GM19452 (cell line): ENCODE measurements around the gene ICA1L.

Experiments
- ATAC-seq: cut with Tn5 transposase; IDR thresholded peaks from one replicate; pipeline ENCODE4 v1.9.1; 2021; ENCODE audit not compliant: unreplicated experiment

The ICA1L gene

DNA sequence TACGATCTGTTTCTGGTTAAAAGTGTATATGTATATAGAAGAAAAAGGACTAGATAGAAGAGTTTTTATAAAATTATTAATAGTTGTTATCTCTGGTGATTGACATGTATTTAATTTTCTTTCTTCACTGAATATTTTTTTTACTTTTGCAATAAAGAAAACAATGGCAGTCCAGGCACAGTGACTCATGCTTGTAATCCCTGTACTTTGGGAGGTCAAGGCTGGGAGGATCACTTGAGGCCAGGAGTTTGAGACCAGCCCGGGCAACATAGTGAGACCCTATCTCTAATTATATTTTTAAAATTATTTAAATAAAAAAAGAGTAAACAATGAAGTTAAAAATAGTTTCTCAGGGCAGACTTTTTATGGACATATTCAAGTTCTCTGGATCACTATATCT is 122.1 kb downstream of the ICA1L start:
- no peak for ATAC-seq

DNA sequence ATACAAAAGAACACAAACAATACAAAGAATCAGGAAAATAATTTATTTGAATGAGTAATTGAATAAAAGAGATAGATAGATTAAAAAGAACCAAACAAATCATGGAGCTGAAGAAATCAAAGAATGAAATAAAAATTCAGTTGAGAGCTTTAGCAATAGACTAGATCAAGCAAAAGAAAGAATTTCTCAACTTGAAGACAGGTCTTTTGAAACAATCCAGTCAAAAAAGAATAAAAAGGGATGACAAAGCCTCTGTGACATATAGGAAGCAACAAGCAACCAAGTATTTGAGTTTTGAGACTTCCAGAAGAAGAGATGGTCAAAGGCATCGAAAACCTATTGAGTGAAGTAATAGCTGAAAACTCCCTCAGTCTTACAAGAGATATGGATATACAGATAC is 128.0 kb downstream of the ICA1L start:
- ATAC-seq, result no peak

DNA sequence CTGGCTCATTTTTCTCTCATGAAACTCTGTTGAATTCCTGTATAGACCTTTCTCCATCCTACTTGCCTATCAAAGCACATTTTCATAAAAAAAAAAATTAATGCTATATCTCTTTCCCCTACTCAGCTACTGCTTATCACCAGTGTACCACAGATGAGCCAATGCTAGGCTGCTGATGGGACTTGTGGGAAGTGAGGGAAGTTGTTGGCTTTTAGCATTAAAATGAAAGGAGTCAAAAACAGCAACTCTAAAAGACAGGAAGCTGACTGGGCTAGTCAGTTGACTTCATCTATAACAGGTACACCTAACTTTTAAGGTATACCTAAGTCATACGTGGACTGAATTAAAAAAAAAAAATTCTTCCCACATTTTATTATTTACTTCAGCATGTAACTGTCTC is 134.7 kb downstream of the ICA1L start:
- ATAC-seq, result no peak

DNA sequence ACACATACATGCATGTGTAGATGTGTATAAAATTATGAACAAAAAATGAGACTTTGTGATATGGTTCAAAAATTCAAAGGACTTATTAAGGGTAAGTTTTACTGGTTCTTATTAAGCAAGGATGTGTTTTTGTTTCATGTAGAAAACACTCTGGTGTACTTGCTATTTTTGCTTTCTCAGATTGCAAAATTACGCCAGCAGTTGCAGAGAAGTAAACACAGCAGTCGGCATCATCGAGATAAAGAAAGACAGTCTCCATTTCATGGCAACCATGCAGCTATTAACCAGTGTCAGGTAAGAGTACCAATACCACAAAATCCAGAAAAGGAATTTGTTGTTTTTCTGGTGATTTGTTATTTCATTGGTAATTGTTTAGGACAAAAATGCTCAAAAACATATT is 145.5 kb downstream of the ICA1L start:
- ATAC-seq, result no peak

DNA sequence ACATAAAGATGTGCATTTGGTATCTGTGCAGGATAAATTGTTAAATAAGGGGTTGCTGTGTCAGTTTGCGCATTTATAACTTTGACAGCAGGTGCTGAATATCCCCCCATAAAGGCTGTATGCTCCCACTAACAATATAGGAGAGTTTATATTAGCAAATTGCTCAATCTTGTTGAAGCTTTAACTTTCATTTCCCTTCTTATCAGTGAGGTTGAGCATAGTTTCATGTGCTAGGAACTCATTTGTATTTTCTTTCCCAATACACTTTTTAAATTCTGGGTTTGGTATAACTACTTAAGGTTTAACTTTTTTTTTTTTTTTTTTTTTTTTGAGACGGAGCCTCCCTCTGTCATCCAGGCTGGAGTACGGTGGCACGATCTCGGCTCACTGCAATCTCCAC is 147.8 kb downstream of the ICA1L start:
- no peak for ATAC-seq
